ENCODE data around the gene SDHB. TPM values are rescaled to one million over a fixed set of nuclear protein-coding genes. Genes with fewer than 3 reads are reported as not detected.

SDHB gene
- polyA plus RNA-seq, 1 donor (not counting 4 experiments of a cell fraction or from before 2014, with no cell fraction given) = 228 TPM

GRCh38 chr1:17016317-17016661 lies 37.5 kb downstream of the SDHB start:
- Histone ChIP-seq H3K4me1 (ENCODE audit: control insufficient read depth, extremely low read depth, insufficient read depth, low read length) (peaks cover 23% of the 10 kb centered on the region), H3K27me3 (ENCODE audit: control insufficient read depth, extremely low read depth, insufficient read depth, low read length) (no peaks in the 10 kb centered on the region), H3K9me3 (ENCODE audit: control insufficient read depth, low read depth, low read length) (no peaks in the 10 kb centered on the region), H3K4me2 (ENCODE audit: control insufficient read depth, extremely low read depth, insufficient read depth, low read depth, low read length) (no peak overlapping the region), H3K4me3 (ENCODE audit: control insufficient read depth in 2 of 3, extremely low read depth in 1 of 3, insufficient read depth in 2 of 3, low read depth in 1 of 3, low read length in 3 of 3) (no peak overlapping the region), H3K9ac (ENCODE audit: control insufficient read depth, extremely low read depth, insufficient read depth, low read length) (no peak overlapping the region), H3K36me3 (ENCODE audit: control insufficient read depth in 2 of 2, extremely low read depth in 1 of 2, insufficient read depth in 2 of 2, low read length in 2 of 2) (peaks cover 11 to 20% of the 10 kb centered on the region in 2 experiments), H3K27ac (ENCODE audit: control insufficient read depth, insufficient read depth, low read length) (no peak overlapping the region), H3K9me1 (ENCODE audit: control insufficient read depth, extremely low read depth, insufficient read depth, low read length) (peaks cover 2% of the 10 kb centered on the region), H4K20me1 (ENCODE audit: control insufficient read depth, extremely low read depth, insufficient read depth, low read length) (no peaks in the 10 kb centered on the region), H2AFZ (ENCODE audit: control insufficient read depth, low read length) (no peak overlapping the region), H3K79me2 (ENCODE audit: control insufficient read depth, insufficient read depth, low read length) (no peaks in the 10 kb centered on the region)
- dilution Hi-C loops (cut with MboI; ENCODE audit: extremely low pct_ligation_motif_present, low sequenced_read_pairs) = no loop called here
- TF ChIP-seq EZH2 (IDR thresholded peaks at IDR 0.05; ENCODE audit: low read length) (no peak), CTCF (optimal IDR thresholded peaks at IDR 0.05 in 1 of 3, IDR thresholded peaks at IDR 0.05 in 1 of 3, conservative IDR thresholded peaks at IDR 0.05 in 1 of 3; ENCODE audit: extremely low read depth in 1 of 3, insufficient read depth in 2 of 3, low read length in 3 of 3) (no peak)
- peak; percentile 98 for FAIRE-seq
- no peak for DNase-seq (ENCODE audit: low read depth, low spot score)

GRCh38 chr1:17014671-17015567 lies 38.9 kb downstream of the SDHB start:
- H3K27me3 ChIP-seq (ENCODE audit: control insufficient read depth, extremely low read depth, insufficient read depth, low read length) = no peaks in the 10 kb centered on the region
- H2AFZ ChIP-seq (ENCODE audit: control insufficient read depth, low read length) = no peak overlapping the region
- H3K27ac ChIP-seq (ENCODE audit: control insufficient read depth, insufficient read depth, low read length) = no peak overlapping the region
- no peak overlapping the region for H3K4me2 ChIP-seq (ENCODE audit: control insufficient read depth, extremely low read depth, insufficient read depth, low read depth, low read length)
- no peak overlapping the region for H3K9ac ChIP-seq (ENCODE audit: control insufficient read depth, extremely low read depth, insufficient read depth, low read length)
- no peak overlapping the region for H3K4me3 ChIP-seq (ENCODE audit: control insufficient read depth in 2 of 3, extremely low read depth in 1 of 3, insufficient read depth in 2 of 3, low read depth in 1 of 3, low read length in 3 of 3)
- H3K79me2 ChIP-seq (ENCODE audit: control insufficient read depth, insufficient read depth, low read length) = peaks cover 9% of the 10 kb centered on the region
- H4K20me1 ChIP-seq (ENCODE audit: control insufficient read depth, extremely low read depth, insufficient read depth, low read length) = peaks cover 4% of the 10 kb centered on the region
- DNase-seq (ENCODE audit: low read depth, low spot score) (no peak), FAIRE-seq (no peak)
- H3K9me3 ChIP-seq (ENCODE audit: control insufficient read depth, low read depth, low read length) = no peaks in the 10 kb centered on the region
- dilution Hi-C loops (cut with MboI; ENCODE audit: extremely low pct_ligation_motif_present, low sequenced_read_pairs) = no loop called here
- H3K4me1 ChIP-seq (ENCODE audit: control insufficient read depth, extremely low read depth, insufficient read depth, low read length) = peaks cover 33% of the 10 kb centered on the region
- H3K9me1 ChIP-seq (ENCODE audit: control insufficient read depth, extremely low read depth, insufficient read depth, low read length) = peaks cover 2% of the 10 kb centered on the region
- peaks cover 8 to 10% of the 10 kb centered on the region in 2 experiments for H3K36me3 ChIP-seq (ENCODE audit: control insufficient read depth in 2 of 2, extremely low read depth in 1 of 2, insufficient read depth in 2 of 2, low read length in 2 of 2)
- TF ChIP-seq CTCF (optimal IDR thresholded peaks at IDR 0.05 in 1 of 3, IDR thresholded peaks at IDR 0.05 in 1 of 3, conservative IDR thresholded peaks at IDR 0.05 in 1 of 3; ENCODE audit: extremely low read depth in 1 of 3, insufficient read depth in 2 of 3, low read length in 3 of 3) (no peak), EZH2 (IDR thresholded peaks at IDR 0.05; ENCODE audit: low read length) (no peak)

All from keratinocyte (primary cell).